ENCODE measurements around the gene OSGEP. TPM values are rescaled to one million over a fixed set of nuclear protein-coding genes. Genes with fewer than 3 reads are reported as not detected.
A peak's percentile ranks its signal among the peaks of the same experiment; 100 is the strongest.

OSGEP gene
- total RNA-seq, result 23.3 TPM
- long read RNA-seq, transcript OSGEP-201 (11 exons, 2,002 nt), result major isoform, 54 of 73 reads
- long read RNA-seq, partial matches to known transcripts, result 2 of 73 reads
- long read RNA-seq, other reads (novel, unspliced or antisense), result 14 of 73 reads

- peak; percentile 99 for DNase-seq (ENCODE audit: low spot score)
Measured at GRCh38 chr14:20454516-20455354, at the start of gene OSGEP, which contains the start of gene APEX1. Gene OSGEP (minus strand): TSS chr14:20454812. CDS start chr14:20454683, 129 bp downstream. Gene APEX1 (plus strand): TSS chr14:20455226. CDS start chr14:20455646, 420 bp downstream.

- DNase-seq (ENCODE audit: low spot score), result no peak
Measured at GRCh38 chr14:20503898-20504297, 49.3 kb upstream of the OSGEP start.

- no peak for DNase-seq (ENCODE audit: low spot score)
Measured at GRCh38 chr14:20501346-20501745, 46.7 kb upstream of the OSGEP start.

GRCh38 chr14:20499881-20500280 lies 45.3 kb upstream of the OSGEP start:
- no peak for DNase-seq (ENCODE audit: low spot score)

GRCh38 chr14:20499108-20499507 lies 44.5 kb upstream of the OSGEP start:
- DNase-seq (ENCODE audit: low spot score), result no peak

GRCh38 chr14:20498622-20499021 lies 44.0 kb upstream of the OSGEP start:
- DNase-seq (ENCODE audit: low spot score), result no peak

- DNase-seq (ENCODE audit: low spot score), result no peak
Measured at GRCh38 chr14:20494935-20495766, 40.5 kb upstream of the OSGEP start.

- DNase-seq (ENCODE audit: low spot score), result no peak
Measured at GRCh38 chr14:20493634-20494033, 39.0 kb upstream of the OSGEP start.

GRCh38 chr14:20492486-20492885 lies 37.9 kb upstream of the OSGEP start:
- DNase-seq (ENCODE audit: low spot score), result no peak

- DNase-seq (ENCODE audit: low spot score), result no peak
Measured at GRCh38 chr14:20490563-20490962, 36.0 kb upstream of the OSGEP start.

- DNase-seq (ENCODE audit: low spot score), result no peak
Measured at GRCh38 chr14:20489093-20489994, 34.7 kb upstream of the OSGEP start.

- DNase-seq (ENCODE audit: low spot score), result no peak
Measured at GRCh38 chr14:20487396-20487725, 32.7 kb upstream of the OSGEP start.

- DNase-seq (ENCODE audit: low spot score), result no peak
Measured at GRCh38 chr14:20486684-20487395, 32.2 kb upstream of the OSGEP start.

GRCh38 chr14:20485900-20486299 lies 31.3 kb upstream of the OSGEP start:
- no peak for DNase-seq (ENCODE audit: low spot score)

GRCh38 chr14:20482382-20482781 lies 27.8 kb upstream of the OSGEP start:
- no peak for DNase-seq (ENCODE audit: low spot score)

- DNase-seq (ENCODE audit: low spot score), result no peak
Measured at GRCh38 chr14:20478894-20479293, 24.3 kb upstream of the OSGEP start.

GRCh38 chr14:20477211-20477876 lies 22.7 kb upstream of the OSGEP start:
- DNase-seq (ENCODE audit: low spot score), result no peak

GRCh38 chr14:20476776-20477175 lies 22.2 kb upstream of the OSGEP start:
- DNase-seq (ENCODE audit: low spot score), result no peak

GRCh38 chr14:20472536-20473169 lies 18.0 kb upstream of the OSGEP start:
- no peak for DNase-seq (ENCODE audit: low spot score)

- no peak for DNase-seq (ENCODE audit: low spot score)
Measured at GRCh38 chr14:20470603-20470901, 15.9 kb upstream of the OSGEP start.
